ENCODE measurements around the gene SYNRG. TPM values are rescaled to one million over a fixed set of nuclear protein-coding genes. Genes with fewer than 3 reads are reported as not detected.
A peak's percentile ranks its signal among the peaks of the same experiment; 100 is the strongest.

The SYNRG gene
- total RNA-seq, result 10 to 100 TPM; 17.4 to 33.1 (median 22.7) TPM

GRCh38 chr17:37609170-37610040 lies at the start of gene SYNRG:
SYNRG (minus strand) TSS chr17:37609418; CDS start chr17:37609355, 63 bp downstream.
- DNase-seq (ENCODE audit: low spot score), result peak; percentile 80
- no peak for TF ChIP-seq CTCF (IDR thresholded peaks at IDR 0.05)
- peak; percentile 97 for ATAC-seq (ENCODE audit: low FRiP score)

- ATAC-seq (ENCODE audit: low FRiP score), result no peak
- no peak for TF ChIP-seq CTCF (IDR thresholded peaks at IDR 0.05)
- no peak for DNase-seq (ENCODE audit: low spot score)
Observed at GRCh38 chr17:37657202-37657601, 48.0 kb upstream of the SYNRG start.

- no peak for DNase-seq (ENCODE audit: low spot score)
- ATAC-seq (ENCODE audit: low FRiP score), result no peak
- TF ChIP-seq CTCF (IDR thresholded peaks at IDR 0.05), result no peak
Observed at GRCh38 chr17:37651849-37652248, 42.6 kb upstream of the SYNRG start.

GRCh38 chr17:37650419-37651003 lies 41.3 kb upstream of the SYNRG start:
- ATAC-seq (ENCODE audit: low FRiP score), result no peak
- no peak for DNase-seq (ENCODE audit: low spot score)

GRCh38 chr17:37648555-37648954 lies 39.3 kb upstream of the SYNRG start:
- TF ChIP-seq CTCF (IDR thresholded peaks at IDR 0.05), result no peak
- ATAC-seq (ENCODE audit: low FRiP score) (no peak), DNase-seq (ENCODE audit: low spot score) (no peak)

More at GRCh38 chr17:37650419-37651003, 41.3 kb upstream of the SYNRG start:
- no peak for TF ChIP-seq CTCF (IDR thresholded peaks at IDR 0.05)

GRCh38 chr17:37647856-37648255 lies 38.6 kb upstream of the SYNRG start:
- DNase-seq (ENCODE audit: low spot score) (no peak), ATAC-seq (ENCODE audit: low FRiP score) (no peak)
- TF ChIP-seq CTCF (IDR thresholded peaks at IDR 0.05), result no peak
